GM19238 (cell line): ENCODE data around the gene PPM1H.
"Not testable (repeated sequence)": the region's sequence is repeated elsewhere in the genome, so short reads cannot be mapped to it uniquely, and the experiment has no call there.

Experiments
- DNase-seq: peaks from one replicate; pipeline ENCODE4 v3.0.0; 2011; ENCODE audit warnings: low spot score; ENCODE audit not compliant: insufficient read length

PPM1H gene

DNA sequence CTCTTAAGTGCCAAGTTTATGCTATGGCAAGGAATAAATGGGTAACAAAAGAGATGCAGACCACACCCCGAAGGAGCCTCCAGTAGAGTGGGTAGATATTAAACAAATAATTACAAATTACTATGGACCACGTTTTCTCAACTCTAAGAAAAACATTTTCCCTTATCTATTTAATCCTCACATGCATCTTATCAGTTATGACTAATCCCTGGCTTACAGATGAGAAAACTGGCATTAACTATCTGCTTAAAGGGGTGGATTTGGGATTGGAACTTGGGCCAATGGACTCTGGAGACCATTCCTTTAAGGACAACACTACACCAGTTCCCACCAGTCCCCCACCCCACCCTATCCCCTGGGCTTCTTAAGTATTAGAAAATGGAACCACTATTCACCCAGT, 26.3 kb downstream of the PPM1H start:
- no peak for DNase-seq

DNA sequence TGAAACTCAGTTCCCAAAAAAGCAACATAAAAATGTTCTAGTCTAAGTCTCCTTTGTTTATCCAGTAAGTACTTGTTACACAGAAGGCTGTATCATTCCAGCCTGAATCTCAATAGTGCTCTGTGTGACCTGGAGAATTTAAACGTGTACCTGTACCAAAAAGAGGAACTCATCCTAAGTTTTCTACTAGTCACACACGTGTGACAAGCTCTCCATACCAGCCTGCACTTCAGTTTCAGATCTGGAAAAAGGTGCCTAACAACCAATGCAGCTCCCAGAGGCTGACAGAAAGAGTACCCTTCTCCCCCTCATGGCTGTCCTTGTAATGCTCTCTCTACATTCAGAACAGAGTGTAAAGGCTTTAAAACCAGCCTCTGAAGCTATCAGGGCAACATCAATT, 27.4 kb downstream of the PPM1H start:
- DNase-seq: no peak

DNA sequence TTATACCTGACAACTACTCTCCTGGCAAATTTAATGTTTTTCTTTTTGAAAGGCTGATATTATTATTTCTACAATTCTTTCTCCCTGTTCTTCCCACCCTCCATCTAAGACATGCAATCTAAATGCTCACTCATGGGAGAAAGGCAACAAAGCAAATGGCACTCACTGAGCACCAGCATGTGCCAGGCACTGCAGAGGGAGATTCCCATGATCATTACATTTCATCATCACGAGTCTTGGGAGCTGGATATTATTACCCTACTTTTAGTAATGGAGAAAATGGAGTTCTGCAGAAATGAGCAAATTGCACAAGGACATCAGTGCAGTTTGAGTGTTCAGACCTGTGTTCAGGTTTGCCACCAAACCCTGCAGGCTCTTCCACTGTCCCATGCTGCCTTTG, 27.9 kb downstream of the PPM1H start:
- DNase-seq: no peak

DNA sequence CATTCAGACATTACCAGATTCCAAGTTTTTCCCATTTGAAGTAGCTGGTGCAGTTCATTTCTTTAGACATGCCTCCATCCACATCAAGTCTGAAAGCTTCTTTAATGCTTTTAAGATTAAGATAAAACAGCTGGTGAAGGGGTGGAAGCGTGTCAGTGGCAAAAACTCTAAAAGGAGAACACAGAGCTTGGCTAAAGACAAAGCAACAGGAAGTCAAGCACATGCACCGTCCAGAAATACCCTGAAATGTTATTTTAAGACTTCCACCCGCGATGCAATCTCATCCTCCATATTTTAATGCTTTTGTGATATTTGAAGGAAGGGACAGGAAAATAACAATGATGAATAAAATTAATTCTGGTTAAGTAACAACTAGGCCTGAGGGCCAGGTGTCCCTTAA, 31.8 kb downstream of the PPM1H start:
- no peak for DNase-seq

DNA sequence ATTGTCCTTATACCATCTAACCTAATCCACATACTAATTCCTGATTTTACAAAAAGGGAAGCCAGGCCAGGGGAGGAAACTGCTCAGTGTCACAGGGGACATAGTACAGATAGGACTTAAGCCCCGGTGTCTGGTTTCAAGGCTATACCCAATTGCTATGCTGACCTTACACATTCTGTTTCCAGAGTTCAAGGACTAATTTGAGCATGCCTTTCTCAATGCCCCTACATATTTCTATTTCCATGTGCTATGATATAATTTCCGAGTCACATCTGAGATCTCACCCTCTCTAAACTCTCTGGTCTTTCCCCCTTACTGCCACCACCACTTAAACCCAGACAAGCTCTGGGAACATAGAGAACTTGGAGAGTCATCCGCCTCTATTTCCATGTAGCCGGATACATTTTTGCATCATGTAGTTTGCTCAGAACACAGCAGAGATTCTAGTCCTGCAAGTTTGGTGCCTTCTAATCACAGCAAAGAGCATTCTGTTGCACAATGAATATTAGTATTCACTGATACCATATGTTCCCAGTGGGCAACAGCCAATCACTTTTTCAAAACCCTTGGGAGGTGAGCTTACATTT, 34.2 kb downstream of the PPM1H start:
- no peak for DNase-seq

DNA sequence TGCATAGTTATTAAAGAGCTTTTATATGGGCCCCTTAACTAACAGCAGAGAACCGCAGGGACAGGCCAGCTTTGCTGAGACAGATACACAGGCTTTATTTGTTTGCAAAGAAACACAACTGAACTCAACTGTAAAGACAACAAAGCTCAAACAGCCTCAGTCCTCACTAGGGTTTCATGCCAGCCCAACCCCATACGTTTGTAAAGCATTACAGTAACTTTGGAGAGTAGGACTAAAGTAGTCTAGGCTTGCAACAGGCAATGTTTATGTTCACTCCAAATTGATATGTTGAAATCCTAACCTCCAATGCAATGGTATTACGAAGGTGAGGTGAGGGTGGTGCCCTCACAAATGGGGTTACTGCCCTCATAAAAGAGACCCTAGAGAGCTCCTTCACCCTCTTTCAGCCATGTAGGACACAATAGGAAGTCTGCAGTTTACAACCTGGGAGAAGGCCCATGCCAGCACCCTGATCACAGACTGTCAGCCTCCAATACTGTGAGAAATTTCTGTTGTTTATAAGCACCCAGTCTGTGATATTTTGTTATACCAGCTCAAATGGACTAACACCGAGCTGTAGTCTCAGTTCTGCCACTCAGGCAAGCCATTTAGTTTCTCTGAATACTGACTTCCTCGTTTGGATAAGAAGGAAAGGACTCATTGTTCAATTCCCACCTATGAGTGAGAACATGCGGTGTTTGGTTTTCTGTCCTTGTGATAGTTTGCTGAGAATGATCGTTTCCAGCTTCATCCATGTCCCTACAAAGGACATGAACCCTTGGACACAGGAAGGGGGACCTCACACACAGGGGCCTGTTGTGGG, 35.2 kb downstream of the PPM1H start:
- DNase-seq: no peak

DNA sequence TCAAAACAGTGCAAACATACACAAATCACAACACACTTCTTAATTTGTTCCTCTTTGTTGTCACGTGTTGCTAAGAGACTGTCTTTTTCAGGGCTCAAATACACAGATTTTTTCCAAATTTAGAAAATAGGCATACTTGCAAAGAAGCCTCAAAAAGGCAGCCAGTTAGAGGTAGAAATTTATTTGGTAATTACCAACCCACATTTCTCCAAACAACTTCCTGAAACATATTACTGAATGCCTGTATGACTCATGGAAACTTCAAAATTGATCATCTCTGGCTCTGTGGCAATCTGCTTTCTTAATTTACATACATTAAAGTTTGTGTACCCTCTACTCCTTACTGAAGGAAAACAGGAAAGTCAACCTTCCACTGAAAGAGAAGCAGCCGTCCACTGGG, 36.4 kb downstream of the PPM1H start:
- no peak for DNase-seq

DNA sequence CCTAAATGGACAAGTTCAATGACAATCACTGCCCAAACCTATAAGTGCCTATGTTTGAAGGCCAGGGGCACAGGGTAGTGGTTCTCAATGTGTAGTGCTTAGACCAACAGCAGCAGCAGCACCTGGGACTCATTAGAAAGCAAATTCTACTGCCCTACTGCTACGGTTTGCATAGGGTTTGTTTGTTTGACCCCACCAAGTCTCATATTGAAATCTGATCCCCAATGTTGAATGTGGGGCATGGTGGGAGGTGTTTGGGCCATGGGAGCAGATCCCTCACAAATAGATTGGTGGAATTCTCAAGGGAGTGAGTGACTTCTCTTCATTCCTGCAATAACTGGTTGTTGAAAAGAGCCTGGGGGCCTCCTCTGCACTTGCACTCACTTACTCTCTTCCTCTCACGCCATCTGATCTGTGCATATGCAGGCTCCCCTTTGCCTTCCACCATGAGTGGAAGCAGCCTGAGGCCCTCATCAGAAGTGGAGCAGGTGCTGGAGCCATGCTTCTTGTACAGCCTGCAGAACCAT, 39.5 kb downstream of the PPM1H start:
- no peak for DNase-seq

DNA sequence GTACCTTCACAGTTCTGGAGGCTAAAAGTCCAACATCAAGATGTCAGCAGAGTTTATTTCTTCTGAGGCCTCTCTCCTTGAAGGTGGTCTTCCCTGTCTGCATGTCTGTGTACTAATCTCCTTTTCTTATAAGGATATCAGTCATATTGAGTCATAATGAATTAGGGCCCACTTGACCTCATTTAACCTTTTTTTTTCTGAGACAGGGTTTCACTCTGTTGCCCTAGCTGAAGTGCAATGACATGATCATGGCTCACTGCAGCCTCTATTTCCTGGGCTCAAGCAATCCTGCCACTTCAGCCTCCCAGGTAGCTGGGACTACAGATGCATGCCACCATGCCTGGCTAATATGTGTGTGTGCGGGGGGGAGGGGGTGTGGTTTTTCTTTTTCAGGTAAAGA, 41.7 kb downstream of the PPM1H start:
- no peak for DNase-seq

DNA sequence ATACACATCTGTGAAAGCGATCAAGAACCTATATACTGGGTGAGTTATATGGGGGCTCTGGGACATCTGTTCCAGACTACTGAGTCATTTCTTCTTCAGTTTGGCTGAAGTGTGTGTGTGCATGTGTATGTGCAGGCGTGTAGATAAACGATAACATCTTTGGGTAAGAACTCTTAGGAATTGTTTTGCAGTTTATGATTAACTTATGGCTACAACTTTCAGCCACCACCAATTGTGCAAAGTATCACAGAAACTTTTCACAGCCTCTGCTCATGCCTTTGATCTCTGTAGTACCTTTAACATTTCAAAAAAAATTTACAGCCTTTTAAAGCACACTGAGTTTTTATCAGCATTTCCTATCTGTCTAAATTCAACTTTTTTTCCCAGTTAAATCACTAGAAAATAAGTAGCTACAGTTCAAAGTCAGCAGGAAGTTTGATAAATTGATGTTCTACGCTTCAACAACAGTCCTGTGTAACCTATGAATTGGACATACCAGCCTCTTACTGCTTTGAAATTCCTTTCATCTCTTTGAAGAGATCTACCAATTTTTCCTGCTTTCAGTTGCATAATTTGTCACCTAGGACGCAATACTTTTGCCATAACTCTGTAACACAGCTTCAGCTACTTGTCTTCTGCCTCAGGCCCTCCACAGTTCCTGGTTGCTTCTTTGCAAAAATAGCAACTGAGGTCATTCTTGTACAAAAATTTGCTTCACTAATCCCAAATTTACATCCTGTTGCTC, 43.0 kb downstream of the PPM1H start:
- DNase-seq: no peak

DNA sequence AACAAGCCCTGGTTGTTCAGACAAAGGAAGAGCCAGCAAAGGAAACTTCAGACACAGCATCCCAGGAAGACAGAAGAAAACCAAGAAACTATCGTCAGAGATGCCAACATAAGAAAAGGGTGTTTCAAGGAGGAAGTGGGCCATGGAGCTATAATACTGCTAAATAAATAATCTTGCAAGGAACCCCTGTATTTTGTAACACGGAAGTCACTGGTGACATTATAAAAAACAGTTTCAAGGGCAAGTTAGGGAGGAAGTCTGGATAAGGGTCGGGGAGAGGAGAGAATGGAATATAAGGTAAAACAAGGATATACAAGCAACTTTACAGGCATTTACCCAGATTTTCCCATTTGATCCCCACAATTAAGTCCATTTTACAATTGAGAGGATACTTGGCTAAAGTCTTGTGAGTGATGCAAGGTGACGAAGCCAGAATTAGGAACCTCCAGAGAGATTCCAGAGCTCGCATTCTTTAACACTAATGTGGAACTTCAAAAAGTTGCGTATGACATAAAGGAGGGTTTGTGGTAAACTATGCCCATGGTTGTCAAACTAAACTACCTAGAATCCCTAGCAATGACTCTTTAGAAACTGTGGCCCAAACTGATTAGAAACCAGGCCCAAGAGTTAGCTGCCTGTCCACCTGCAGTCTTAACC, 46.4 kb downstream of the PPM1H start:
- no peak for DNase-seq

DNA sequence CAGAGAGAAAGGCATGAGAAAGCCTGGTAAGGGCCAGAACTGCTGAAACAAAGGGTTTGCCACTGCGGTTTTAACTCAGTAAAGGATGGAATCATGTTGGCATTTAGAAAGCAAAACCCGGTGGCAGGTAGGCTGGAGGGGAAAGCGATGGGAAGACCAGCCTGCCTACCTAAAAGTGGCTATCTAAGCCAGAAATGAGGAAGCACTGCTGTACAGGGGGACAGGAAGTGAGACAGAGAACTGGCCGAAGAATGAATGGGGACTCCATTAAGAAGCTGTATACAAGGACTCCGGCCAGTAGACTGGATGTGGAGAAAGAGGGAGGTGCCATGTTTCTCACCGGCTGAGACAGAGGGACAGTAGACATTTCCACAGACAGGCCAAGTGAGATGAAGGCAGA, 48.2 kb downstream of the PPM1H start:
- no peak for DNase-seq

DNA sequence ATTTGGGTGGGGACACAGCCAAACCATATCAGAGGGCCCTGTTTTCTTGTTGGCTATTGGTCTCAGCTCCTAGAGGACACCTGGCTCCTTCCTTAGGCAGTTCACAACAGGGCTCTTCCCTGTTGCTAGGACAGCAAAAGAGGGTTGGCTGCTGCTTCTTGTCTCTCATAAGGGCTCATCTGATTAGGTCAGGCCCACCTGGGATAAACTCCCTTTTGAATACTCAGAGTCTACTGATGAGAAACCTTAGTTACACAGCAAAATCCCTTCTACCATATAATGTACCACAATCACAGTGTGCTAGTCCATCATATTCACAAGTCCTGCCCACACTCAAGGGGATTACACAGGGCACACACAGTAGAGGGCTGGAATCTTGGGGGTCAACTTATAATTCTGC, 49.7 kb downstream of the PPM1H start:
- no peak for DNase-seq

DNA sequence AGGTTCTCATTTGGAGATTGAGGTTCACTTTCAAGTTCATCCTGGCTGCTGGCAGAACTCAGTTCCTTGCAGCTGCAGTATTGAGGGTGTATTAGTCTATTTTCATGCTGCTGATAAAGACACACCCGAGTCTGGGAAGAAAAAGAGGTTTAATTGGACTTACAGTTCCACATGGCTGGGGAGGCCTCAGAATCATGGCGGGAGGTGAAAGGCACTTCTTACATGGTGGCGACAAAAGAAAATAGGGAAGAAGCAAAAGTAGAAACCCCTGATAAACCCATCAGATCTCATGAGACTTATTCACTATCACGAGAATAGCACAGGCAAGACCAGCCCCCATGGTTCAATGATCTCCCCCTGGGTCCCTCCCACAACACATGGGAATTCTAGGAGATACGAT, 50.1 kb downstream of the PPM1H start:
- not testable (repeated sequence) for DNase-seq

DNA sequence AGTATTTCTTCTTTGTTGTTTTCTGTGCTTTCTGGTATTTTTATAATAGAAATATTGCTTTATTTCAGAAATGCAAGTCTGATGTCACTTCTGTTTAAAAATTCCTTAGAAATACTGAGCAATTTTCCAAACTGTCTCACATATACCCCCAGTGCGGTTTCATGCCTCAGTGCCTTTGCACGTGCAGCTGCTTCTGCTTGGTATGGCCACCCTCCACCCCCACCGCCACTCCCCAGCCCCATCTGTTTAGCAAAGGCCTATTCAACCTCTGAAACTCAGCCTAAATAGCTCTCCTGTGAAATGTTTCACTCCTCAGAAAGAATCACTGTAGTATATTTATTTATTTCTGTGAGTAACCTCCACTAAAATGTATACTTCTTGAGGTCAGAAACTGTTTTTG, 52.3 kb downstream of the PPM1H start:
- no peak for DNase-seq

DNA sequence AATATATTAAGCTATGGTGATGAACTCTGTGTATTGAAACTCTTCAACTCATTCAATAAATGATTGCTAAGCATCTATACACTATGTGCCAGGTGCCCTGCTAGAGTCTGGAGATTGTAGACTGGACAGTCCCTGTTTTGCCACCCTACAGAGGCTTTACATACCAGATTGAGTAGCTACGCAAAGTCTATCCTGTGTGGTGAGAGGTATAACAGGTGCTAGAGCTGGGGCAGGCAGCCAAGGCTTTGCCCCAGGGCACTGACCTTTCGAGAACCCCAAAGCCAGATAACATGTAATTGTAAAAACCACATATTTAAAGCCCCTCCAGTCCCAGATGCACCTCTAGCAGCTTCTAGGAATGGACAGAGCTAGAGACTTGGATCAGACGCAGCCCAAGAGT, 52.8 kb downstream of the PPM1H start:
- DNase-seq: no peak

DNA sequence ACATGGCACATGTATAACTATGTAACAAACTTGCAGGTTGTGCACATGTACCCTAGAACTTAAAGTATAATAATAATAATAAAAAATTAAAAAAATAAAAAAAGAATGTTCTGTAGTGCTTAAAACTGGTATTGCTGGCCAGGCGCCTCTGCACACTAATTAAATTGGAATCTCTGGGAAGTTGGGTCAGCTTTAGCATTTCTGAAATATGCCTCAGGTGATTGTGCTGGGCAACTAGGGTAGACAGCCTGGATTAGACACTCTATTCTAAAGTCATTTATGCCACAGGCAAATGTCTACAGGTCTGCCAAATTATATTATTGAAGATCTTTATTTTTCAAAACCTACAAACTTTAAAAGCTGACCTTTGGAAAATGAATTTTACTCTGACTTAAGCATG, 55.3 kb downstream of the PPM1H start:
- no peak for DNase-seq

DNA sequence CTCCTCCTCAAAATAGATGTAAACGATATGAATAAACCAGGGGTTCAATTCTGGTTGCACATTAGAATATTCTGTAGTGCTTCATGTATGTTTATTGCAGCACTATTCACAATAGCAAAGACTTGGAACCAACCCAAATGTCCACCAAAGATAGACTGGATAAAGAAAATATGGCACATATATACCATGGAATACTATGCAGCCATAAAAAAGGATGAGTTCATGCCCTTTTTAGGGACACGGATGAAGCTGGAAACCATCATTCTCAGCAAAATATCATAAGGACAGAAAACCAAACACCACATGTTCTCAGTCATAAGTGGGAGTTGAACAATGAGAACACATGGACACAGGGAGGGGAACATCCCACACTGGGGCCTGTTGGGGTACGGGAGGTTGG, 55.7 kb downstream of the PPM1H start:
- DNase-seq: not testable (repeated sequence)

DNA sequence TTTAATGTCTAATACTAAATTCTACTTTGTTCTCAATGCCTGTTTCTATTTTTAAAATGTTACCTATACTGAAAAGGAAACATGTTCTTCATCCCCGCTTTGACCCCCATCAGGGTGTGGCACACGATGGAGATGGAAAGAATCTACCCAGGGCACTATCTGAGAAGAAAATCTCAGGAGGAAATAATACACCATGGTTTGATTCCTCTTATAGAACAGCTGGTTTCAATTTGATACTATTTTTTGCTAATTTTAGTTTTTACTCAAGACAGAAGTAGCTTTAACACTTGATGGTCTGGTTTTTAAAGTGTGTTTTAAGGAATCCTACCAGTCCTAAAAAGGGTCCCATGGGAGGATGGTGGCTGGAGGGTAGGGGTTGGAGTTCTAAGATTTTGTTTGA, 56.7 kb downstream of the PPM1H start:
- DNase-seq: no peak

DNA sequence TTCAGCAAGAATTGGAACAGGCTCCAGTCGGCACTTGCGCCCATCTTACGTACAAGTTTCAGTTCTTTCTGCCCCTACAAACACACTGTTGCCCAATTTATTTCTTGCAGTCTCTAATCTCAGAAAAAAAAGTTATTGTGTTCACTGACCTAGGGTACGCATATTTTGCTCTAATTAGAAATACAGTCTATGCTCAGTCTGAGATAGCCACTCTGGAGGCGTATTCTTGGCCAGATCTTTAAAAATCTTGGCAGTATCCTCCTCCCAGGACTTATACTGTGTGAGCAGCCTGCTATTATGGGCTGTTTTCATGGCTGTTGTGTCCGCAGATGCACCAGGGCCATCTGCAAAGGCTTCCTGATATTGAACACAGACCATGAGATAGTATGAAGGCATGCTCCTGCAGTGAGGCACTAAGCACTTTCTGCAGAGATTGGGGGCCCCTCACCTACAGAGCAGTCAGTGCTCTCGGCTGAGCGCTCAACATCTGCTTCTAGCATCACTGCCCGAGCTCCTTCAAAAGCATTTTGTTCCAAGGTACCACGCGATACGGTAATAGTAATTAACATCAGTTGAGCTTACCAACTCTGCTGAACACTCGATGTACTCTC, 57.9 kb downstream of the PPM1H start:
- no peak for DNase-seq

DNA sequence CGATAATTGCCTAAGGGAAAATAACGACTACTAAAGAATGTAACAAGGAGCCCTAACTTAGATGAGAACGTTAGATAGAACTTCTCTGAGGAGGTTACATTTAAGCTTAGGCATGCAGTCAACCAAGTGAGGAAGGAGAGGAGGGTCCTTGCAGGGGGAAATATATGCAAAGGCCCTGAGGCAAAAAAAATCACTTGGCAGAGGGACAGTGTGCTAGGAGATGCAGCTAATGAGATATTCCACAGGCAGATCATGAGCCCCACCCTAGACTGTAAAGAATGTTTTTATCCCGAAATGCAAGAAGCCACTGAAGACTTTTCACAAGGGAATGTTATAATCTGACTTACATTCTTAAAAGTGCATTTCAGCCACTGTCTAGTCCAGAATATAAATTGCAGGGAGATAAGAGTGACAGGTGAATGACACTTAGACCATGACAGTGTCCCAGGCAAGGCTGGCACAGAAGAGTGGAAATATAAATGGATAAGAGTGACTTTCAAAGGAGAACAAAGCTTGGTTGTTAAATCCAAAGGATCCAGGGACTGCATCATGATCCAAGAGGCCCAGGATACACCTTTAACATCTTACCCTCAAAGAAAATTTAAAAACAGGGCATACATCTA, 61.0 kb downstream of the PPM1H start:
- no peak for DNase-seq
